Heart left ventricle (tissue), 13 donors: ENCODE data around the gene HOXB13.

ENCODE experiments used
- POLR2A ChIP-seq, 2 donors: fragments of 450-650 bp; IDR thresholded peaks; one replicate each; pipeline ENCODE4 v1.6.1; 2017; ENCODE audit warnings: antibody characterized with exemption in 2 of 2, mild to moderate bottlenecking in 2 of 2, moderate library complexity in 2 of 2
- TF ChIP-seq, protein P1 (sequence below), 12 donors: fragments of 200-600 bp; sonication (generic) in 4 of 12; IDR thresholded peaks; one replicate each; pipeline versions ENCODE4 v1.5.0 to v1.8.0; 2018 to 2022; ENCODE audit warnings: antibody characterized with exemption in 12 of 12, mild to moderate bottlenecking in 5 of 12
- donor health status: ischemic (EF 13 %, LVEDD 7.1; RV severe dilation, severe dysfunction).
- donor health status: DM: no; HTN: yes; CAD: no.
- donor health status: DM: no; HTN: no; CAD: no.
- donor health status: ischemic (EF 25% LVEDD 6.9; RV normal size, moderate dysfunction).
- donor health status: ischemic (EF 25% LVEDD 5.7; RV mildly dilated, moderate dysfunction).
- donor health status: ischemic (EF 35%, LVEDD 5.7; RV mildly dilated, moderate dysfunction).
- donor health status: nonischemic (EF 11% LVEDD 7.7; RV severe dilation, severe dysfunction).
- donor health status: DM: yes; HTN: yes; CAD: no.
- donor health status: PGD.
- donor health status: ischemic (EF 29% LVEDD 5.4; RV normal size, mild dysfunction).
- donor health status: nonischemic (EF 23%, LVEDD 6.1; RV moderate dilation, normal function).

DNA sequence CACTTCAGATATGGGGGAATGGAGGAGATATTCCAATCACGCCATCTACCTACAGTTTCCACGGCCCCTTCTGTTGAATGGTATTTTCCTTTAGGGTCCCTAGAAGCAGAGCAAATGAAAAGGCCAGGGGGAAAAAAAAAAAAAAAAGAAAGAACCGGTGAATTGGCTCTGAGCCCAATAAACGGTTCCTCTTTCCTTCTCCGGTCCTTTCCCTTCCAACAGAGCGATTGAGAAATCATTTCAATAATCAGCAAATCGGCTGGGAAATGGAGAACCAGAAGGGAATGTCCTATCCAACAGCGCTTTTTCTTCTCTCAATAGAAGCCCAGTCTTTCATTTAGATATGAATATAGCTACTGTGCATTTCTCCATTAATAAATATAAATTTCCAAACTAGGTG, 26.8 kb upstream of the HOXB13 start:
- TF ChIP-seq, protein P1, sequence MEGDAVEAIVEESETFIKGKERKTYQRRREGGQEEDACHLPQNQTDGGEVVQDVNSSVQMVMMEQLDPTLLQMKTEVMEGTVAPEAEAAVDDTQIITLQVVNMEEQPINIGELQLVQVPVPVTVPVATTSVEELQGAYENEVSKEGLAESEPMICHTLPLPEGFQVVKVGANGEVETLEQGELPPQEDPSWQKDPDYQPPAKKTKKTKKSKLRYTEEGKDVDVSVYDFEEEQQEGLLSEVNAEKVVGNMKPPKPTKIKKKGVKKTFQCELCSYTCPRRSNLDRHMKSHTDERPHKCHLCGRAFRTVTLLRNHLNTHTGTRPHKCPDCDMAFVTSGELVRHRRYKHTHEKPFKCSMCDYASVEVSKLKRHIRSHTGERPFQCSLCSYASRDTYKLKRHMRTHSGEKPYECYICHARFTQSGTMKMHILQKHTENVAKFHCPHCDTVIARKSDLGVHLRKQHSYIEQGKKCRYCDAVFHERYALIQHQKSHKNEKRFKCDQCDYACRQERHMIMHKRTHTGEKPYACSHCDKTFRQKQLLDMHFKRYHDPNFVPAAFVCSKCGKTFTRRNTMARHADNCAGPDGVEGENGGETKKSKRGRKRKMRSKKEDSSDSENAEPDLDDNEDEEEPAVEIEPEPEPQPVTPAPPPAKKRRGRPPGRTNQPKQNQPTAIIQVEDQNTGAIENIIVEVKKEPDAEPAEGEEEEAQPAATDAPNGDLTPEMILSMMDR (IDR thresholded peaks at IDR 0.05): no peak
- no peak for TF ChIP-seq POLR2A (IDR thresholded peaks at IDR 0.05)
